ENCODE data around the gene DGKG. TPM values are rescaled to one million over a fixed set of nuclear protein-coding genes. Genes with fewer than 3 reads are reported as not detected.

Gene DGKG
- polyA plus RNA-seq, 3 donors: 4.2 to 9.2 (median 4.3) TPM

DNA sequence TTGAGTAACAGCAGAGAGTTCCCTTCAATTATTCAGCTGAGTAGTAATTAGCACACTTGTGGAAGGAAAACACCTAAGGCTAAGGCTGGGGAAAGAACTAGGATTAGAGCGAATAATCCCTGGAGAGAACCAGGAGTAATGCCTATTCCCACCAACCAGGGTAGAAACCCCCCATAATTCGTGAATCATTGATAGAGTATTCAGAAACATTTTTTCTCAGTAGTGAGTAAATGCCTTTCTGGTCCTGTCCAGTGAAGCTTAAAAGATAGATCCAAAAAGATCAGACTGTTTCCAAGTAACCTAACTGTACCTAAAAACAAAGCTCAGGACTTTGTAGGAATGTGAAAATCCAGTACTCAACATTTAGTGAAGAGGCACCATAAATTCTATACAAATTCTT, 71.2 kb downstream of the DGKG start:
- TF ChIP-seq, protein P1, sequence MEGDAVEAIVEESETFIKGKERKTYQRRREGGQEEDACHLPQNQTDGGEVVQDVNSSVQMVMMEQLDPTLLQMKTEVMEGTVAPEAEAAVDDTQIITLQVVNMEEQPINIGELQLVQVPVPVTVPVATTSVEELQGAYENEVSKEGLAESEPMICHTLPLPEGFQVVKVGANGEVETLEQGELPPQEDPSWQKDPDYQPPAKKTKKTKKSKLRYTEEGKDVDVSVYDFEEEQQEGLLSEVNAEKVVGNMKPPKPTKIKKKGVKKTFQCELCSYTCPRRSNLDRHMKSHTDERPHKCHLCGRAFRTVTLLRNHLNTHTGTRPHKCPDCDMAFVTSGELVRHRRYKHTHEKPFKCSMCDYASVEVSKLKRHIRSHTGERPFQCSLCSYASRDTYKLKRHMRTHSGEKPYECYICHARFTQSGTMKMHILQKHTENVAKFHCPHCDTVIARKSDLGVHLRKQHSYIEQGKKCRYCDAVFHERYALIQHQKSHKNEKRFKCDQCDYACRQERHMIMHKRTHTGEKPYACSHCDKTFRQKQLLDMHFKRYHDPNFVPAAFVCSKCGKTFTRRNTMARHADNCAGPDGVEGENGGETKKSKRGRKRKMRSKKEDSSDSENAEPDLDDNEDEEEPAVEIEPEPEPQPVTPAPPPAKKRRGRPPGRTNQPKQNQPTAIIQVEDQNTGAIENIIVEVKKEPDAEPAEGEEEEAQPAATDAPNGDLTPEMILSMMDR (IDR thresholded peaks at IDR 0.05): no peak

GRCh38 chr3:186287711-186288110, 74.3 kb downstream of the DGKG start:
- Histone ChIP-seq H3K4me2 (replicated peaks; ENCODE audit: extremely low read depth, low read length, poor library complexity, severe bottlenecking) (no peak overlapping the region), H3K79me2 (ENCODE audit: insufficient read depth, low read length) (no peaks in the 10 kb centered on the region), H3K9me3 (replicated peaks in 1 of 2; ENCODE audit: control insufficient read depth in 1 of 2, insufficient read depth in 1 of 2, low read length in 2 of 2) (no peaks in the 10 kb centered on the region), H3K4me1 (ENCODE audit: control insufficient read depth in 1 of 2, insufficient read depth in 2 of 2, low read length in 2 of 2) (no peaks in the 10 kb centered on the region), H3K9ac (ENCODE audit: insufficient read depth, low read length, poor library complexity, severe bottlenecking) (no peak overlapping the region), H3K27ac (ENCODE audit: low read depth in 1 of 2, low read length in 2 of 2) (no peak overlapping the region), H3K27me3 (ENCODE audit: control insufficient read depth in 2 of 2, insufficient read depth in 2 of 2, low read length in 2 of 2) (no peaks in the 10 kb centered on the region), H3K4me3 (replicated peaks in 1 of 3; ENCODE audit: low read depth in 2 of 3, low read length in 3 of 3) (no peak overlapping the region), H4K20me1 (ENCODE audit: insufficient read depth, low read length) (no peaks in the 10 kb centered on the region), H3K36me3 (replicated peaks in 1 of 2; ENCODE audit: control insufficient read depth in 1 of 2, insufficient read depth in 2 of 2, low read length in 2 of 2) (peaks cover 84 to 98% of the 10 kb centered on the region in 2 donors), H2AFZ (ENCODE audit: insufficient read depth, low read depth, low read length, poor library complexity, severe bottlenecking) (no peak overlapping the region)
- Mint-ChIP-seq H3K36me3 (peaks cover 77 to 97% of the 10 kb centered on the region in 2 donors), H3K27ac (peak overlapping the region in 1 of 7 donors; percentile 75), H3K27me3 (ENCODE audit: low read depth in 3 of 3) (no peaks in the 10 kb centered on the region), H3K4me1 (no peaks in the 10 kb centered on the region), H3K9me3 (no peaks in the 10 kb centered on the region), H3K4me3 (no peak overlapping the region)
- intact Hi-C loops (cut with micrococcal nuclease): no loop called here
- TF ChIP-seq, protein P1 (IDR thresholded peaks at IDR 0.05): no peak
- no peak for DNase-seq

More for the DNA sequence above, 71.2 kb downstream of the DGKG start:
- Histone ChIP-seq H3K4me2 (replicated peaks; ENCODE audit: extremely low read depth, low read length, poor library complexity, severe bottlenecking) (no peak overlapping the region), H3K36me3 (replicated peaks in 1 of 2; ENCODE audit: control insufficient read depth in 1 of 2, insufficient read depth in 2 of 2, low read length in 2 of 2) (peaks cover 82 to 97% of the 10 kb centered on the region in 2 donors), H3K9me3 (replicated peaks in 1 of 2; ENCODE audit: control insufficient read depth in 1 of 2, insufficient read depth in 1 of 2, low read length in 2 of 2) (no peaks in the 10 kb centered on the region), H3K9ac (ENCODE audit: insufficient read depth, low read length, poor library complexity, severe bottlenecking) (no peak overlapping the region), H3K79me2 (ENCODE audit: insufficient read depth, low read length) (no peaks in the 10 kb centered on the region), H3K27me3 (ENCODE audit: control insufficient read depth in 2 of 2, insufficient read depth in 2 of 2, low read length in 2 of 2) (no peaks in the 10 kb centered on the region), H3K27ac (ENCODE audit: low read depth in 1 of 2, low read length in 2 of 2) (peak overlapping the region in 1 of 2 donors; percentile 6), H3K4me1 (ENCODE audit: control insufficient read depth in 1 of 2, insufficient read depth in 2 of 2, low read length in 2 of 2) (no peaks in the 10 kb centered on the region), H2AFZ (ENCODE audit: insufficient read depth, low read depth, low read length, poor library complexity, severe bottlenecking) (no peak overlapping the region), H3K4me3 (replicated peaks in 1 of 3; ENCODE audit: low read depth in 2 of 3, low read length in 3 of 3) (no peak overlapping the region), H4K20me1 (ENCODE audit: insufficient read depth, low read length) (no peaks in the 10 kb centered on the region)
- H3K27me3 Mint-ChIP-seq (ENCODE audit: low read depth in 3 of 3): no peaks in the 10 kb centered on the region
- H3K36me3 Mint-ChIP-seq: peaks cover 79 to 96% of the 10 kb centered on the region in 2 donors
- no peaks in the 10 kb centered on the region for H3K4me1 Mint-ChIP-seq
- WGBS (ENCODE audit: insufficient coverage): no CpG with 5 or more reads among the region's 2 CpGs
- H3K4me3 Mint-ChIP-seq: no peak overlapping the region
- H3K27ac Mint-ChIP-seq: peak overlapping the region in 1 of 7 donors; percentile 38
- no peak for DNase-seq
- intact Hi-C loops (cut with micrococcal nuclease): no loop called here
- H3K9me3 Mint-ChIP-seq: no peaks in the 10 kb centered on the region
